Measurements from ENCODE around the gene TCF19.

DNA sequence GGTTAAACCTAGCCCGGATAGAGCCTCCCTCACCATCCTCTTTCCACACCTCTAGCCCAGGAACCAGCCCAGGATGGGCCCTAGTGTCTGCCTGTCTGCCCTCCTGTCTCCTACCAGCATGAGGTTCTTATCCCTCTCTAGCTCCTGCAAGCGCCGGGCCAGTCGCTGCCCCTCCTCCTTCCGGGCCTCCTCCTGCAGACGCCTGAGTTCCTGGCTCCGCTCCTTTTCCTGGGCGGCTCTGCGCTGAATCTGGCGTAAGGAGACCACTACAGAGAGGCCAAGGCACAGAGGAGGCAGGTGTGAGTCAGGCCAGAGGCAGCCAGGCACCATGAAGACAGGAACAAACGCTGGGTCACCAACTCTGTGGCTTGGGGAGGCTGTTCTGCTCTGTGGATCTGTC, 15.2 kb upstream of the TCF19 start:
- TF ChIP-seq, protein P1, sequence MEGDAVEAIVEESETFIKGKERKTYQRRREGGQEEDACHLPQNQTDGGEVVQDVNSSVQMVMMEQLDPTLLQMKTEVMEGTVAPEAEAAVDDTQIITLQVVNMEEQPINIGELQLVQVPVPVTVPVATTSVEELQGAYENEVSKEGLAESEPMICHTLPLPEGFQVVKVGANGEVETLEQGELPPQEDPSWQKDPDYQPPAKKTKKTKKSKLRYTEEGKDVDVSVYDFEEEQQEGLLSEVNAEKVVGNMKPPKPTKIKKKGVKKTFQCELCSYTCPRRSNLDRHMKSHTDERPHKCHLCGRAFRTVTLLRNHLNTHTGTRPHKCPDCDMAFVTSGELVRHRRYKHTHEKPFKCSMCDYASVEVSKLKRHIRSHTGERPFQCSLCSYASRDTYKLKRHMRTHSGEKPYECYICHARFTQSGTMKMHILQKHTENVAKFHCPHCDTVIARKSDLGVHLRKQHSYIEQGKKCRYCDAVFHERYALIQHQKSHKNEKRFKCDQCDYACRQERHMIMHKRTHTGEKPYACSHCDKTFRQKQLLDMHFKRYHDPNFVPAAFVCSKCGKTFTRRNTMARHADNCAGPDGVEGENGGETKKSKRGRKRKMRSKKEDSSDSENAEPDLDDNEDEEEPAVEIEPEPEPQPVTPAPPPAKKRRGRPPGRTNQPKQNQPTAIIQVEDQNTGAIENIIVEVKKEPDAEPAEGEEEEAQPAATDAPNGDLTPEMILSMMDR (conservative IDR thresholded peaks at IDR 0.05; ENCODE audit: low read depth, low read length), result no peak
- TF ChIP-seq EZH2 (IDR thresholded peaks at IDR 0.05; ENCODE audit: borderline replicate concordance, low read depth, low read length, poor library complexity, severe bottlenecking), result no peak

Measured in A673 (cell line).